OCI-LY1 (cell line): ENCODE data around the gene PIF1.

ENCODE experiments used
- H2AFZ ChIP-seq: fragments of 200-600 bp; sonication (generic), shearing (Covaris generic); 2 replicates; pipeline ENCODE4 v1.6.0; 2014; ENCODE audit warnings: antibody characterized with exemption, mild to moderate bottlenecking, low read length
- H3F3A ChIP-seq: fragments of 200-600 bp; sonication (generic), shearing (Covaris generic); 2 replicates; pipeline ENCODE4 v1.6.0; 2014; ENCODE audit warnings: mild to moderate bottlenecking, antibody characterized with exemption, low read length, moderate library complexity; ENCODE audit not compliant: insufficient read depth
- H3K27ac ChIP-seq: fragments of 200-600 bp; sonication (generic); 2 replicates; pipeline ENCODE4 v1.5.1; 2014; ENCODE audit warnings: low read length, mixed run types, mild to moderate bottlenecking, low read depth; ENCODE audit not compliant: poor library complexity, severe bottlenecking
- H3K27me3 ChIP-seq: fragments of 200-600 bp; sonication (generic); 2 replicates; pipeline ENCODE4 v1.6.0; 2014; ENCODE audit warnings: antibody characterized with exemption, mild to moderate bottlenecking, low read length, moderate library complexity; ENCODE audit not compliant: insufficient read depth
- H3K36me3 ChIP-seq: fragments of 200-600 bp; sonication (generic); 2 replicates; pipeline ENCODE4 v1.6.1; 2014; ENCODE audit warnings: mild to moderate bottlenecking, antibody characterized with exemption, low read length, moderate library complexity, mixed read lengths; ENCODE audit not compliant: insufficient read depth
- H3K4me1 ChIP-seq: fragments of 200-600 bp; sonication (generic); 2 replicates; pipeline ENCODE4 v1.5.1; 2014; ENCODE audit warnings: mild to moderate bottlenecking, low read length, moderate library complexity; ENCODE audit not compliant: insufficient read depth, severe bottlenecking
- H3K4me2 ChIP-seq: fragments of 200-600 bp; sonication (generic), shearing (Covaris generic); 2 replicates; pipeline ENCODE4 v1.6.1; 2014; ENCODE audit warnings: low read length
- H3K4me3 ChIP-seq: fragments of 200-600 bp; sonication (generic); 2 replicates; pipeline ENCODE4 v1.5.1; 2014; ENCODE audit warnings: low read length, low read depth, mild to moderate bottlenecking, mixed read lengths; ENCODE audit not compliant: poor library complexity, severe bottlenecking
- H3K79me2 ChIP-seq: fragments of 200-600 bp; shearing (Covaris generic); 2 replicates; pipeline ENCODE4 v1.6.1; 2016; ENCODE audit warnings: mixed run types, low read length, mixed read lengths; ENCODE audit not compliant: insufficient read depth
- H3K9ac ChIP-seq: fragments of 200-600 bp; sonication (generic), shearing (Covaris generic); 2 replicates; pipeline ENCODE4 v1.6.1; 2014; ENCODE audit warnings: mild to moderate bottlenecking, low read length, mixed read lengths
- H3K9me2 ChIP-seq: fragments of 200-600 bp; sonication (generic), shearing (Covaris generic); 2 replicates; pipeline ENCODE4 v1.6.1; 2014; ENCODE audit warnings: low read depth, mild to moderate bottlenecking, low read length, mixed read lengths
- H3K9me3 ChIP-seq: fragments of 200-600 bp; shearing (Covaris generic); 2 replicates; pipeline ENCODE4 v1.6.1; 2014; ENCODE audit warnings: low read length, mixed read lengths
- H4K20me1 ChIP-seq: fragments of 200-600 bp; sonication (generic), shearing (Covaris generic); 2 replicates; pipeline ENCODE4 v1.6.0; 2016; ENCODE audit warnings: mild to moderate bottlenecking, low read length; ENCODE audit not compliant: insufficient read depth
- CTCF ChIP-seq: fragments of 200-600 bp; sonication (generic), shearing (Covaris generic); IDR thresholded peaks from 2 replicates; pipeline ENCODE4 v1.5.1; 2017; ENCODE audit warnings: mild to moderate bottlenecking, antibody characterized with exemption, low read length, moderate library complexity, mixed read lengths
- EZH2 ChIP-seq: fragments of 200-600 bp; sonication (generic), shearing (Covaris generic); IDR thresholded peaks from 2 replicates; pipeline ENCODE4 v1.8.0; 2017; ENCODE audit warnings: borderline replicate concordance, mixed run types, mild to moderate bottlenecking, antibody characterized with exemption, low read length, moderate library complexity, mixed read lengths

The PIF1 gene

GRCh38 chr15:64854041-64854440 is 28.6 kb upstream of the PIF1 start:
- Histone ChIP-seq H3K4me2 (no peak overlapping the region), H3K4me1 (peaks cover 32% of the 10 kb centered on the region)

GRCh38 chr15:64851503-64851840 is 26.0 kb upstream of the PIF1 start:
- Histone ChIP-seq H3K79me2 (no peaks in the 10 kb centered on the region), H3K9ac (no peak overlapping the region), H3K27me3 (no peaks in the 10 kb centered on the region), H4K20me1 (no peaks in the 10 kb centered on the region), H3K36me3 (peaks cover 34% of the 10 kb centered on the region; the same call in 1 of the 2 replicates), H3F3A (no peaks in the 10 kb centered on the region), H3K27ac (no peak overlapping the region), H3K9me2 (no peaks in the 10 kb centered on the region), H3K9me3 (no peaks in the 10 kb centered on the region), H2AFZ (no peak overlapping the region), H3K4me3 (no peak overlapping the region), H3K4me1 (peaks cover 19% of the 10 kb centered on the region), H3K4me2 (no peak overlapping the region)
- no peak for TF ChIP-seq CTCF

More at GRCh38 chr15:64854041-64854440, 28.6 kb upstream of the PIF1 start:
- TF ChIP-seq CTCF (no peak), EZH2 (no peak)
- Histone ChIP-seq H3K4me3 (no peak overlapping the region), H3K9me3 (no peaks in the 10 kb centered on the region), H3K27me3 (no peaks in the 10 kb centered on the region), H2AFZ (no peak overlapping the region), H3K27ac (no peak overlapping the region), H3F3A (no peaks in the 10 kb centered on the region), H3K9ac (no peak overlapping the region), H4K20me1 (no peaks in the 10 kb centered on the region), H3K79me2 (no peaks in the 10 kb centered on the region), H3K9me2 (no peaks in the 10 kb centered on the region), H3K36me3 (peaks cover 26% of the 10 kb centered on the region; the same call in 1 of the 2 replicates)

- Histone ChIP-seq H3K9me3 (no peaks in the 10 kb centered on the region), H3K4me1 (peaks cover 16% of the 10 kb centered on the region), H3K9me2 (no peaks in the 10 kb centered on the region), H3K27me3 (no peaks in the 10 kb centered on the region), H3F3A (no peaks in the 10 kb centered on the region), H3K27ac (no peak overlapping the region), H3K36me3 (peaks cover 34% of the 10 kb centered on the region; the same call in 1 of the 2 replicates), H3K4me2 (no peak overlapping the region), H4K20me1 (no peaks in the 10 kb centered on the region), H3K4me3 (no peak overlapping the region), H3K9ac (no peak overlapping the region), H3K79me2 (no peaks in the 10 kb centered on the region), H2AFZ (no peak overlapping the region)
- no peak for TF ChIP-seq CTCF
- no peak for TF ChIP-seq EZH2
Measured at GRCh38 chr15:64850778-64851502, 25.5 kb upstream of the PIF1 start.
